Ishikawa (cell line): Measurements from ENCODE around the gene DCUN1D2.

Experiments used
- CEBPB ChIP-seq: IDR thresholded peaks from 2 replicates; pipeline ENCODE4 v1.6.1; 2012
- CREB1 ChIP-seq: IDR thresholded peaks from 2 replicates; pipeline ENCODE4 v1.6.1; 2012; ENCODE audit warnings: low read depth
- EGR1 ChIP-seq: IDR thresholded peaks from 2 replicates; pipeline ENCODE4 v1.6.1; 2012
- EP300 ChIP-seq: IDR thresholded peaks from 2 replicates; pipeline ENCODE4 v1.6.1; 2012; ENCODE audit warnings: borderline replicate concordance
- FOXM1 ChIP-seq: IDR thresholded peaks from 2 replicates; pipeline ENCODE4 v1.6.1; 2012; ENCODE audit warnings: low read depth, borderline replicate concordance
- NFIC ChIP-seq: IDR thresholded peaks from 2 replicates; pipeline ENCODE4 v1.6.1; 2012
- RAD21 ChIP-seq: IDR thresholded peaks from 2 replicates; pipeline ENCODE4 v1.6.1; 2012; ENCODE audit warnings: low read depth
- TAF1 ChIP-seq: IDR thresholded peaks from 2 replicates; pipeline ENCODE4 v1.6.1; 2012; ENCODE audit warnings: low read depth, mild to moderate bottlenecking
- TCF12 ChIP-seq: IDR thresholded peaks from 2 replicates; pipeline ENCODE4 v1.6.1; 2012; ENCODE audit warnings: low read depth
- TEAD4 ChIP-seq: IDR thresholded peaks from 2 replicates; pipeline ENCODE4 v1.6.1; 2012
- YY1 ChIP-seq: IDR thresholded peaks from 2 replicates; pipeline ENCODE4 v1.6.1; 2012; ENCODE audit warnings: low read depth
- ZBTB7A ChIP-seq: IDR thresholded peaks from 2 replicates; pipeline ENCODE4 v1.6.1; 2012; ENCODE audit warnings: low read depth
- TF ChIP-seq, protein P1 (sequence below): IDR thresholded peaks from 2 replicates; pipeline ENCODE4 v1.6.1; 2012; ENCODE audit warnings: low read depth, mild to moderate bottlenecking
- TF ChIP-seq, protein P2 (sequence below): IDR thresholded peaks from 2 replicates; pipeline ENCODE4 v1.6.1; 2012
- TF ChIP-seq, protein P3 (sequence below): IDR thresholded peaks from 2 replicates; pipeline ENCODE4 v1.6.1; 2012

The DCUN1D2 gene

DNA sequence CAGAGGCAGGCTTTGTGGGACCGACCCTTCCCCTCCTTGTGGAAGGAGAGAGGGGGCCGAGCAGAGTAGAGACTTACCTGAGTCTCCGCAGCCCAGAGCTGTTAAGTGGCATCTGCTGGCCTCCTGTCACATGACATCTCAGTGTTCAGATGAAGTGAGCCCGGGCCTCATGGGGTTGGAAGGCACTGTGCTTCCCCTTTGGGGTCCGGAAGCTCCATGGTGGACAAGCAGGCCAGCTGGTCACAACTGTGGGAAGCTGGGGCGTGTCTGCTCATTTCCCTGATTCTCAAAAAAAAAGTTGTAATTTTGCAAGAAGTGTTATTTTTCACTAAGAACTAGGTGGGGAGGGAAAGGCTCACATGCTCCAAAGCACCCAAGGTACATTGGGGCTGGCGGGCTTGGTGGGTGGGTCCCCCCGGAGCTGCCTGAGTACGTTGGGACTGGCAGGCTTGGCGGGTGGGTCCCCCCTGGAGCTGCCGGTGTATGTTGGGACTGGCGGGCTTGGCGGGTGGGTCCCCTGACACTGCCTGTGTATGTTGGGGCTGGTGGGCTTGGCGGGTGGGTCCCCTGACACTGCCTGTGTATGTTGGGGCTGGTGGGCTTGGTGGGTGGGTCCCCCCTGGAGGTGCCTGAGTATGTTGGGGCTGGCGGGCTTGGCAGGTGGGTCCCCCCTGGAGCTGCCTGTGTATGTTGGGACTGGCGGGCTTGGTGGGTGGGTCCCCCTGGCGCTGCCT lies 18.2 kb upstream of the DCUN1D2 start:
- TF ChIP-seq TCF12 (no peak), CREB1 (no peak), RAD21 (no peak), EP300 (no peak), TAF1 (no peak), TEAD4 (no peak), ZBTB7A (no peak), YY1 (no peak), EGR1 (no peak), FOXM1 (no peak)
- TF ChIP-seq, protein P1, sequence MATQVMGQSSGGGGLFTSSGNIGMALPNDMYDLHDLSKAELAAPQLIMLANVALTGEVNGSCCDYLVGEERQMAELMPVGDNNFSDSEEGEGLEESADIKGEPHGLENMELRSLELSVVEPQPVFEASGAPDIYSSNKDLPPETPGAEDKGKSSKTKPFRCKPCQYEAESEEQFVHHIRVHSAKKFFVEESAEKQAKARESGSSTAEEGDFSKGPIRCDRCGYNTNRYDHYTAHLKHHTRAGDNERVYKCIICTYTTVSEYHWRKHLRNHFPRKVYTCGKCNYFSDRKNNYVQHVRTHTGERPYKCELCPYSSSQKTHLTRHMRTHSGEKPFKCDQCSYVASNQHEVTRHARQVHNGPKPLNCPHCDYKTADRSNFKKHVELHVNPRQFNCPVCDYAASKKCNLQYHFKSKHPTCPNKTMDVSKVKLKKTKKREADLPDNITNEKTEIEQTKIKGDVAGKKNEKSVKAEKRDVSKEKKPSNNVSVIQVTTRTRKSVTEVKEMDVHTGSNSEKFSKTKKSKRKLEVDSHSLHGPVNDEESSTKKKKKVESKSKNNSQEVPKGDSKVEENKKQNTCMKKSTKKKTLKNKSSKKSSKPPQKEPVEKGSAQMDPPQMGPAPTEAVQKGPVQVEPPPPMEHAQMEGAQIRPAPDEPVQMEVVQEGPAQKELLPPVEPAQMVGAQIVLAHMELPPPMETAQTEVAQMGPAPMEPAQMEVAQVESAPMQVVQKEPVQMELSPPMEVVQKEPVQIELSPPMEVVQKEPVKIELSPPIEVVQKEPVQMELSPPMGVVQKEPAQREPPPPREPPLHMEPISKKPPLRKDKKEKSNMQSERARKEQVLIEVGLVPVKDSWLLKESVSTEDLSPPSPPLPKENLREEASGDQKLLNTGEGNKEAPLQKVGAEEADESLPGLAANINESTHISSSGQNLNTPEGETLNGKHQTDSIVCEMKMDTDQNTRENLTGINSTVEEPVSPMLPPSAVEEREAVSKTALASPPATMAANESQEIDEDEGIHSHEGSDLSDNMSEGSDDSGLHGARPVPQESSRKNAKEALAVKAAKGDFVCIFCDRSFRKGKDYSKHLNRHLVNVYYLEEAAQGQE = no peak
- TF ChIP-seq, protein P2, sequence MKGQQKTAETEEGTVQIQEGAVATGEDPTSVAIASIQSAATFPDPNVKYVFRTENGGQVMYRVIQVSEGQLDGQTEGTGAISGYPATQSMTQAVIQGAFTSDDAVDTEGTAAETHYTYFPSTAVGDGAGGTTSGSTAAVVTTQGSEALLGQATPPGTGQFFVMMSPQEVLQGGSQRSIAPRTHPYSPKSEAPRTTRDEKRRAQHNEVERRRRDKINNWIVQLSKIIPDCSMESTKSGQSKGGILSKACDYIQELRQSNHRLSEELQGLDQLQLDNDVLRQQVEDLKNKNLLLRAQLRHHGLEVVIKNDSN = no peak

DNA sequence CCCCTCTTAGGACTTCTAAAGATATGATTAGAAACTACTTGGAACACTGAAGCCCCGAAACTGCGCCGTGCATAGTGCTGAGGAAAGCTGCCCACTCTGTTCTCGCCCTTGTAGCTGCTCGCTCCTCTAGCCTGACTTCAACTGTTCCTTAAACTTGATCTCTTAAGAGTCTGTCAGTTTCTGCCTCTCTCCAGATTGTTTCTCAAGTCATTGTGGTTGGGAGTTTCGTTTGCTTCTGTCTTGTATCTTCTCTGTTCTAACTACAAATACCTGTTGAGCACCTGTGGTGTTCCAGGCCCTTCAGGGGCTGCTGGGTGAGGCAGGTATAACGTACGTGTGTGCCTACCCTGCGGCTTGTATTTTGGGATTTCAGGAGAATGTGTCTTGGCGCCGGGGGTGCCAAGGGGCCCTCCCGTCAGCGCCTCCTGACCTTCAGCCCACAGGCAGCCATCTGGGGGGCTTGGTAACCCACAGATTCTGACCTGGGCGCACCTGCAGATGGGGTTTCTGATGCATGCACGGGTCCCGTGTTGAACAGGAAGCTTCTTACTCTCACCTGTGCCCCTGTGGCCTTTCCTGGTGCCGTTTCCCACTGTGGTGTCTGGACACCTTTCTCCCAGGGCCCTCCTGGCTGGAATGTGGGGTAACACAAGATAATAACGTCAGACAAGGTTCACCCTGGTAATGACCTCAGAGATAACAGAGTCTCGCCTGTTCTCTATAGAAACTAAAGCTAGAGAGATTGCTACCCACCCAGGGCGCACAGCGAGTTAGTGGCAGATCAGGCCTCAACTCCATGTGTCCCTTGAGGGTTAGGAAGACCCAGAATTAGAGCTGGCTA lies 17.2 kb upstream of the DCUN1D2 start:
- no peak for TF ChIP-seq YY1
- TF ChIP-seq, protein P2 = no peak
- no peak for TF ChIP-seq NFIC
- no peak for TF ChIP-seq TAF1
- no peak for TF ChIP-seq EGR1
- TF ChIP-seq, protein P3, sequence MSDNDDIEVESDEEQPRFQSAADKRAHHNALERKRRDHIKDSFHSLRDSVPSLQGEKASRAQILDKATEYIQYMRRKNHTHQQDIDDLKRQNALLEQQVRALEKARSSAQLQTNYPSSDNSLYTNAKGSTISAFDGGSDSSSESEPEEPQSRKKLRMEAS = no peak
- no peak for TF ChIP-seq EP300

DNA sequence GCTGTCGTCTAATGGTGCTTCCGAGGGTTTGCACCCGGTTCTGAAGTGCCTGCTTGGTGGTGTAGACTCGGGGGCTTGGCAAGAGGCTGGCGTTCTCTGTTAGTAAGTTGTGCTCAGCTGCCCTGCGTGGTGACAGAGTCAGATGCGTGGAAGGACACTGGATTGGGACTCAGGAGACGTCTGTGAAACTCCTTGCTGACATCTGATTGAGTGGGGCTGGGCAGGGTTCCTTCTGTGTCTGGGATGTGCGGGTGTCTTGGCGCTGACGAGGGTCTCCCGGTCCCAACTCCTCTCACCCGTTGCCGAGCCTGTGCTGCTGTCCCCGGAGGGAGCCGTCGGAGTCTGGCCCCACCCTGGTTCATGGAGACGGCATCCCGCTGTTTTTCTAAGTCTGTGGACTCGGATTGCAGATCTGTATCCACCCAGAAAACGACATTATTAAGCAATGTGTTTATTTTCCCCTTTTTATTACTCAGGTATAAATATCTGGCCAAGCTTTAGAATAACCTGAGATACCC lies 16.4 kb upstream of the DCUN1D2 start:
- no peak for TF ChIP-seq EP300
- TF ChIP-seq, protein P2 = no peak
- TF ChIP-seq, protein P1 = no peak

DNA sequence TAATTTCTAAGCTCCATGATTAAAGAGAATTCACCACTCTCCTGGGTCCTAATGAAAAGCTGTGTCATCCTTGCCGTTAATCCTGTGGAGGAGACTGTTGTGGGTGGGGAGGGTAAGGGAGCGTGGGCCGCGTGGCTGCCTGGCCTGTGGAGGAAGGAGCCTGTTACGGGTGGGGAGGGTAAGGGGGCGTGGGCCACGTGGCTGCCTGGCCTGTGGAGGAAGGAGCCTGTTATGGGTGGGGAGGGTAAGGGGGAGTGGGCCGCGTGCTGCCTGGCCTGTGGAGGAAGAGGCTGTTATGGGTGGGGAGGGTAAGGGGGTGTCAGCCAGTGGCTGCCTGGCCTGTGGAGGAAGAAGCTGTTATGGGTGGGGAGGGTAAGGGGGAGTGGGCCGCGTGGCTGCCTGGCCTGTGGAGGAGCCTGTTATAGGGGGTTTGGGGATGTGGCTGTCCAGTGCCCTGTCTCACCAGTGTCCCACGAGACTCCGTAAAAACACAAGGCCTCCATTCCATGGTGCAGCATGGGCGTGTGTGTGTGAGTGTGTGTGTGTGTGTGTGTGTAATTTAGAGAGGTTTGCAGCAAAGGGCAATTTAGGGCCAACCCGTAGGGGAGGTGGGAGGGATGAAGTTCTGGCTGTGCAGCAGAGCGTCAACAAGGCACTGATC lies 15.6 kb upstream of the DCUN1D2 start:
- TF ChIP-seq TAF1 (no peak), ZBTB7A (no peak), CEBPB (no peak), TCF12 (no peak), EGR1 (no peak), TEAD4 (no peak), FOXM1 (no peak), NFIC (no peak), CREB1 (no peak), RAD21 (no peak), EP300 (no peak), YY1 (no peak)
- TF ChIP-seq, protein P1 = no peak
- TF ChIP-seq, protein P2 = no peak
- TF ChIP-seq, protein P3 = no peak
